SK-N-SH (cell line): ENCODE results near the gene FGGY. TPM values are rescaled to one million over a fixed set of nuclear protein-coding genes. Genes with fewer than 3 reads are reported as not detected.

Source experiments
- CTCF ChIA-PET: fragments of 300-600, 350-600 bp; formaldehyde crosslinking; extraction: SDS; loops from one replicate; lab custom pipeline; 2021; lab: Yijun Ruan, JAX
- POLR2A ChIA-PET: fragments of 350-600 bp; sonication (Branson Sonifier 250); formaldehyde crosslinking; extraction: SDS; loops from one replicate; lab custom pipeline; 2020; ENCODE audit warnings: antibody characterized with exemption, inconsistent platforms; lab: Yijun Ruan, JAX
- DNase-seq: peaks from one replicate; pipeline ENCODE4 v3.0.0; 2012
- H2AFZ ChIP-seq: fragments of 200-600 bp; sonication (generic); 2 replicates; pipeline ENCODE4 v1.8.1; 2016; ENCODE audit warnings: antibody characterized with exemption, mild to moderate bottlenecking, low read depth
- H3F3A ChIP-seq: fragments of 200-600 bp; sonication (generic); replicated peaks from 2 replicates; pipeline ENCODE3; 2016; ENCODE audit warnings: antibody characterized with exemption, mild to moderate bottlenecking; ENCODE audit not compliant: insufficient read depth
- H3K27ac ChIP-seq, 2 experiments: fragments of 200-500 bp in 1 of 2; fragments of 200-600 bp in 1 of 2; sonication (Bioruptor generic) in 1 of 2; sonication (generic), shearing (Covaris generic) in 1 of 2; 2 replicates each; pipeline versions ENCODE4 v1.5.1 to v1.6.1; 2014 to 2016; ENCODE audit warnings: low read depth in 2 of 2, inconsistent platforms in 1 of 2, low read length in 1 of 2, mild to moderate bottlenecking in 1 of 2, mixed read lengths in 1 of 2
- H3K27me3 ChIP-seq: fragments of 200-600 bp; sonication (generic), shearing (Covaris generic); 2 replicates; pipeline ENCODE4 v1.6.1; 2016; ENCODE audit warnings: mixed run types; ENCODE audit not compliant: insufficient read depth
- H3K36me3 ChIP-seq, 2 experiments: fragments of 200-500 bp in 1 of 2; fragments of 200-600 bp in 1 of 2; sonication (Bioruptor generic) in 1 of 2; sonication (generic) in 1 of 2; replicated peaks in 1 of 2; 2 replicates each; pipeline versions ENCODE3 to v1.5.1; 2014 to 2016; ENCODE audit warnings: low read length in 1 of 2, mild to moderate bottlenecking in 1 of 2; ENCODE audit not compliant: insufficient read depth in 2 of 2, control insufficient read depth in 1 of 2
- H3K4me1 ChIP-seq, 2 experiments: fragments of 200-500 bp in 1 of 2; fragments of 200-600 bp in 1 of 2; sonication (Bioruptor generic) in 1 of 2; sonication (generic), shearing (Covaris generic) in 1 of 2; 2 replicates each; pipeline versions ENCODE4 v1.5.1 to v1.6.1; 2014 to 2016; ENCODE audit warnings: low read depth in 1 of 2, low read length in 1 of 2, mixed run types in 1 of 2; ENCODE audit not compliant: insufficient read depth in 2 of 2, control insufficient read depth in 1 of 2
- H3K4me2 ChIP-seq: fragments of 200-600 bp; sonication (generic), shearing (Covaris generic); 2 replicates; pipeline ENCODE4 v1.6.1; 2017; ENCODE audit warnings: mixed run types
- H3K4me3 ChIP-seq, 2 experiments: fragments of 200-500 bp in 1 of 2; fragments of 200-600 bp in 1 of 2; sonication (Bioruptor generic) in 1 of 2; sonication (generic), shearing (Covaris generic) in 1 of 2; 2 replicates each; pipeline versions ENCODE4 v1.5.1 to v1.8.1; 2014 to 2016; ENCODE audit warnings: low read depth in 2 of 2, inconsistent platforms in 1 of 2, low read length in 1 of 2, mild to moderate bottlenecking in 1 of 2, mixed read lengths in 1 of 2, moderate library complexity in 1 of 2
- H3K79me2 ChIP-seq: fragments of 200-600 bp; sonication (generic); 2 replicates; pipeline ENCODE4 v1.8.1; 2017; ENCODE audit warnings: mild to moderate bottlenecking; ENCODE audit not compliant: insufficient read depth
- H3K9ac ChIP-seq: fragments of 200-600 bp; sonication (generic); 2 replicates; pipeline ENCODE4 v1.6.1; 2017; ENCODE audit warnings: mixed run types
- H3K9me2 ChIP-seq: fragments of 200-600 bp; sonication (generic); 2 replicates; pipeline ENCODE4 v1.6.1; 2017; ENCODE audit warnings: mixed run types
- H3K9me3 ChIP-seq: fragments of 200-600 bp; sonication (generic); 2 replicates; pipeline ENCODE4 v1.6.1; 2017; ENCODE audit warnings: mixed run types, mild to moderate bottlenecking, moderate library complexity
- H4K20me1 ChIP-seq: fragments of 200-600 bp; sonication (generic); 2 replicates; pipeline ENCODE4 v1.6.1; 2017; ENCODE audit warnings: mild to moderate bottlenecking, mixed run types; ENCODE audit not compliant: insufficient read depth
- CHD2 ChIP-seq: fragments of 150-350 bp; IDR thresholded peaks from 2 replicates; pipeline ENCODE4 v1.6.1; 2018; ENCODE audit warnings: low read length; ENCODE audit not compliant: partially characterized antibody
- ELF1 ChIP-seq: IDR thresholded peaks from 2 replicates; pipeline ENCODE4 v1.4.0; 2012
- EP300 ChIP-seq, 2 experiments: IDR thresholded peaks; 2 replicates each; pipeline versions ENCODE4 v1.4.0 to v1.6.1; 2012; ENCODE audit warnings: borderline replicate concordance in 1 of 2, low read depth in 1 of 2, low read length in 1 of 2
- EZH2phosphoT487 ChIP-seq: fragments of 200-600 bp; sonication (generic); IDR thresholded peaks from 2 replicates; pipeline ENCODE4 v1.6.1; 2017; ENCODE audit warnings: low read depth, mixed run types, mild to moderate bottlenecking, antibody characterized with exemption, moderate library complexity, borderline replicate concordance
- FOXJ3 ChIP-seq: sonication (generic); formaldehyde crosslinking; IDR thresholded peaks from 2 replicates; pipeline ENCODE4 v1.5.1; 2020; ENCODE audit warnings: mild to moderate bottlenecking, missing genetic modification reagents
- FOXM1 ChIP-seq: IDR thresholded peaks from 2 replicates; pipeline ENCODE4 v1.4.0; 2012; ENCODE audit warnings: low read depth, mild to moderate bottlenecking
- GABPA ChIP-seq: IDR thresholded peaks from 2 replicates; pipeline ENCODE4 v1.4.0; 2012; ENCODE audit warnings: low read depth, mild to moderate bottlenecking
- GATA2 ChIP-seq: sonication (generic); formaldehyde crosslinking; IDR thresholded peaks from 2 replicates; pipeline ENCODE4 v1.5.0; 2020; ENCODE audit warnings: mild to moderate bottlenecking, missing genetic modification reagents
- IRF3 ChIP-seq: fragments of 150-350 bp; IDR thresholded peaks from 2 replicates; pipeline ENCODE4 v1.6.1; 2016; ENCODE audit warnings: mild to moderate bottlenecking, low read depth, low read length
- NFIC ChIP-seq: IDR thresholded peaks from 2 replicates; pipeline ENCODE4 v1.4.0; 2012; ENCODE audit warnings: borderline replicate concordance
- PBX3 ChIP-seq: IDR thresholded peaks from 2 replicates; pipeline ENCODE4; 2012
- RAD21 ChIP-seq: IDR thresholded peaks from 2 replicates; pipeline ENCODE4 v1.6.1; 2012; ENCODE audit warnings: mild to moderate bottlenecking, low read length
- RCOR1 ChIP-seq: fragments of 150-350 bp; IDR thresholded peaks from 2 replicates; pipeline ENCODE4 v1.6.1; 2017; ENCODE audit warnings: antibody characterized with exemption, low read length
- REST ChIP-seq: IDR thresholded peaks from 2 replicates; pipeline ENCODE4 v1.6.1; 2012; ENCODE audit warnings: mild to moderate bottlenecking, low read depth, low read length, moderate library complexity
- RFX5 ChIP-seq: IDR thresholded peaks from 2 replicates; pipeline ENCODE4 v1.6.1; 2012; ENCODE audit warnings: mild to moderate bottlenecking, improper control_type of control experiment, low read length
- SIN3A ChIP-seq: IDR thresholded peaks from 2 replicates; pipeline ENCODE4 v1.6.1; 2012; ENCODE audit warnings: low read depth, mild to moderate bottlenecking, low read length, moderate library complexity, borderline replicate concordance
- TEAD4 ChIP-seq: IDR thresholded peaks from 2 replicates; pipeline ENCODE4 v1.4.0; 2012; ENCODE audit warnings: mild to moderate bottlenecking, borderline replicate concordance; ENCODE audit not compliant: insufficient read depth
- USF2 ChIP-seq: fragments of 150-350 bp; IDR thresholded peaks from 2 replicates; pipeline ENCODE4 v1.6.1; 2017; ENCODE audit warnings: antibody characterized with exemption, low read length, low read depth, borderline replicate concordance
- WGBS: methylation state at CpG from one replicate; pipeline ENCODE4 v1.1.6; 2017; ENCODE audit warnings: low lambda C conversion rate; 5-methylcytosine and 5-hydroxymethylcytosine counted together
- polyA plus RNA-seq, 3 experiments: library from polyadenylated mRNA; depleted of rRNA; stranded (reverse); fragments of >200 nt; gene quantifications; 2 replicates each; pipeline ENCODE4 v1.2.3, GENCODE V29; 2012

The FGGY gene
- polyA plus RNA-seq, 1 of the 3 experiments (the other 2 are of a cell fraction): 10.3 TPM

- TF ChIP-seq FOXJ3 (CRISPR knock-in tag): no peak
- TF ChIP-seq USF2: no peak
- no peak for TF ChIP-seq FOXM1
- TF ChIP-seq ELF1: no peak
Observed at GRCh38 chr1:59302297-59302696, 5.4 kb downstream of the FGGY start (continued).

- no peak for DNase-seq
- Histone ChIP-seq H4K20me1 (no peaks in the 10 kb centered on the region), H3F3A (peaks cover 13% of the 10 kb centered on the region), H3K79me2 (0 out of 2 replicates have a peak, but pooled peaks cover 5% of the 10 kb centered on the region), H3K4me2 (no peak overlapping the region), H3K27ac (no peak overlapping the region), H3K9me3 (no peaks in the 10 kb centered on the region; the same call in 1 of the 2 replicates), H2AFZ (no peak overlapping the region), H3K4me1 (peaks cover 4 to 12% of the 10 kb centered on the region in 2 experiments; a peak in 3 of 4 replicates), H3K27me3 (no peaks in the 10 kb centered on the region), H3K4me3 (no peak overlapping the region), H3K9me2 (no peaks in the 10 kb centered on the region), H3K36me3 (peaks cover 0 to 5% of the 10 kb centered on the region in 2 experiments), H3K9ac (no peak overlapping the region)
- TF ChIP-seq GATA2 (CRISPR knock-in tag) (no peak), GABPA (no peak), SIN3A (no peak), ELF1 (no peak), PBX3 (no peak), RAD21 (no peak), RFX5 (no peak), EZH2phosphoT487 (no peak), NFIC (no peak), CHD2 (no peak), REST (no peak), IRF3 (no peak), RCOR1 (no peak), EP300 (IDR thresholded peaks at IDR 0.05; ENCODE audit: borderline replicate concordance in 1 of 2, low read depth in 1 of 2, low read length in 1 of 2) (no peak), TEAD4 (no peak)
- POLR2A ChIA-PET: no interaction called here
- WGBS: 85% methylated on average over 2 of the region's 2 CpGs
- CTCF ChIA-PET: no interaction called here
Observed at GRCh38 chr1:59302871-59303270, 6.0 kb downstream of the FGGY start.
